Measurements from ENCODE around the gene TMEM178B. TPM values are rescaled to one million over a fixed set of nuclear protein-coding genes. Genes with fewer than 3 reads are reported as not detected.

The TMEM178B gene
- polyA plus RNA-seq, 1 donor from 2014 or later, result 40.7 TPM

- no peaks in the 10 kb centered on the region for H3K9me3 ChIP-seq (ENCODE audit: low read length)
- H3F3A ChIP-seq (ENCODE audit: insufficient read depth, low read length, poor library complexity, severe bottlenecking), result no peaks in the 10 kb centered on the region
- TF ChIP-seq EZH2 (IDR thresholded peaks at IDR 0.05; ENCODE audit: borderline replicate concordance, insufficient read depth, low read length, poor library complexity, severe bottlenecking), result no peak
- TF ChIP-seq EP300 (conservative IDR thresholded peaks at IDR 0.05; ENCODE audit: poor library complexity, severe bottlenecking), result no peak
- TF ChIP-seq RAD21 (conservative IDR thresholded peaks at IDR 0.05), result no peak
- TF ChIP-seq SMC3 (conservative IDR thresholded peaks at IDR 0.05; ENCODE audit: poor library complexity), result no peak
- TF ChIP-seq CTCF (IDR thresholded peaks at IDR 0.05; ENCODE audit: poor library complexity, severe bottlenecking), result no peak
- no peak for TF ChIP-seq POLR2AphosphoS5 (IDR thresholded peaks at IDR 0.05)
- TF ChIP-seq, protein P1, sequence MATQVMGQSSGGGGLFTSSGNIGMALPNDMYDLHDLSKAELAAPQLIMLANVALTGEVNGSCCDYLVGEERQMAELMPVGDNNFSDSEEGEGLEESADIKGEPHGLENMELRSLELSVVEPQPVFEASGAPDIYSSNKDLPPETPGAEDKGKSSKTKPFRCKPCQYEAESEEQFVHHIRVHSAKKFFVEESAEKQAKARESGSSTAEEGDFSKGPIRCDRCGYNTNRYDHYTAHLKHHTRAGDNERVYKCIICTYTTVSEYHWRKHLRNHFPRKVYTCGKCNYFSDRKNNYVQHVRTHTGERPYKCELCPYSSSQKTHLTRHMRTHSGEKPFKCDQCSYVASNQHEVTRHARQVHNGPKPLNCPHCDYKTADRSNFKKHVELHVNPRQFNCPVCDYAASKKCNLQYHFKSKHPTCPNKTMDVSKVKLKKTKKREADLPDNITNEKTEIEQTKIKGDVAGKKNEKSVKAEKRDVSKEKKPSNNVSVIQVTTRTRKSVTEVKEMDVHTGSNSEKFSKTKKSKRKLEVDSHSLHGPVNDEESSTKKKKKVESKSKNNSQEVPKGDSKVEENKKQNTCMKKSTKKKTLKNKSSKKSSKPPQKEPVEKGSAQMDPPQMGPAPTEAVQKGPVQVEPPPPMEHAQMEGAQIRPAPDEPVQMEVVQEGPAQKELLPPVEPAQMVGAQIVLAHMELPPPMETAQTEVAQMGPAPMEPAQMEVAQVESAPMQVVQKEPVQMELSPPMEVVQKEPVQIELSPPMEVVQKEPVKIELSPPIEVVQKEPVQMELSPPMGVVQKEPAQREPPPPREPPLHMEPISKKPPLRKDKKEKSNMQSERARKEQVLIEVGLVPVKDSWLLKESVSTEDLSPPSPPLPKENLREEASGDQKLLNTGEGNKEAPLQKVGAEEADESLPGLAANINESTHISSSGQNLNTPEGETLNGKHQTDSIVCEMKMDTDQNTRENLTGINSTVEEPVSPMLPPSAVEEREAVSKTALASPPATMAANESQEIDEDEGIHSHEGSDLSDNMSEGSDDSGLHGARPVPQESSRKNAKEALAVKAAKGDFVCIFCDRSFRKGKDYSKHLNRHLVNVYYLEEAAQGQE (IDR thresholded peaks at IDR 0.05; ENCODE audit: borderline replicate concordance), result no peak
- no peaks in the 10 kb centered on the region for H3K9me2 ChIP-seq (ENCODE audit: insufficient read depth, low read length)
- H3K27ac ChIP-seq (ENCODE audit: low read length), result no peak overlapping the region
- H3K79me2 ChIP-seq (replicated peaks; ENCODE audit: insufficient read depth, low read length), result peaks cover 6% of the 10 kb centered on the region
- no peaks in the 10 kb centered on the region for H4K20me1 ChIP-seq (ENCODE audit: insufficient read depth)
- no peaks in the 10 kb centered on the region for H3K27me3 ChIP-seq (ENCODE audit: insufficient read depth, low read depth, low read length)
- no peak overlapping the region for H2AFZ ChIP-seq (ENCODE audit: low read depth, low read length)
- H3K4me3 ChIP-seq (ENCODE audit: low read length), result no peak overlapping the region
- H3K9ac ChIP-seq (ENCODE audit: low read length), result no peak overlapping the region
- no peak overlapping the region for H3K4me2 ChIP-seq (ENCODE audit: low read length)
- H3K36me3 ChIP-seq (ENCODE audit: insufficient read depth, low read length), result no peaks in the 10 kb centered on the region
Measured at GRCh38 chr7:141251180-141251579, 177.3 kb downstream of the TMEM178B start.

DNA sequence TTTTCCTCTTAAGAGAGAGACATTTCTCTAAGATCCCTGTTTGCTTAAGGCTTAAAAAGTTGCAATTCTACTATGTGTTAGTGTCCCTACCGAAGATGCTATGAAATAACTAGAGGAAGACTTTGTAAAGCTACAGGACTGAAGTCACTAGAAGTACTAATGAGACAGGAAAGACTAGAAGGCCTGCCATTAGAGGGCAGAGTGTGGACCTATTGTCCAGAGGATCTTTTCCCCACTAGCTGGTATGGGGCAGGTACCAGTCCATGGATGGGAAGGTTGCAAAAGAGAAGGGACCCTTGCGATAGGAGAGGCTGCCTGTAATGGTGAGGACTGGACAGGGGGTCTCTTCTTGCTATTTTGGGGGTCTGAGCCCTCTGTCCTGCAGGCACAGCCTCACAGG, 178.1 kb downstream of the TMEM178B start:
- no peaks in the 10 kb centered on the region for H3K9me2 ChIP-seq (ENCODE audit: insufficient read depth, low read length)
- H3K27ac ChIP-seq (ENCODE audit: low read length), result no peak overlapping the region
- H3K9ac ChIP-seq (ENCODE audit: low read length), result no peak overlapping the region
- H3K27me3 ChIP-seq (ENCODE audit: insufficient read depth, low read depth, low read length), result no peaks in the 10 kb centered on the region
- H4K20me1 ChIP-seq (ENCODE audit: insufficient read depth), result no peaks in the 10 kb centered on the region
- H3K4me2 ChIP-seq (ENCODE audit: low read length), result no peak overlapping the region
- H3K79me2 ChIP-seq (replicated peaks; ENCODE audit: insufficient read depth, low read length), result peaks cover 4% of the 10 kb centered on the region
- H3K4me3 ChIP-seq (ENCODE audit: low read length), result no peak overlapping the region
- no peak overlapping the region for H2AFZ ChIP-seq (ENCODE audit: low read depth, low read length)
- no peaks in the 10 kb centered on the region for H3K9me3 ChIP-seq (ENCODE audit: low read length)
- no peaks in the 10 kb centered on the region for H3K36me3 ChIP-seq (ENCODE audit: insufficient read depth, low read length)
- no peaks in the 10 kb centered on the region for H3F3A ChIP-seq (ENCODE audit: insufficient read depth, low read length, poor library complexity, severe bottlenecking)
- TF ChIP-seq, protein P1 (IDR thresholded peaks at IDR 0.05; ENCODE audit: borderline replicate concordance), result no peak

Measured in neural cell (in vitro differentiated cells).